SK-N-MC (cell line): Measurements from ENCODE around the gene PYCR2.
"Not testable (repeated sequence)": the region's sequence is repeated elsewhere in the genome, so short reads cannot be mapped to it uniquely, and the experiment has no call there.

Experiments
- DNase-seq: peaks from one replicate; pipeline ENCODE4 v3.0.0-alpha.2; 2011; ENCODE audit warnings: low read depth, low spot score
- H3K27ac ChIP-seq: fragments of 200-600 bp; sonication (generic); 2 replicates; pipeline ENCODE4 v1.5.1; 2016; ENCODE audit warnings: mixed run types
- H3K36me3 ChIP-seq: fragments of 200-600 bp; sonication (generic); 2 replicates; pipeline ENCODE4 v1.6.1; 2017; ENCODE audit warnings: antibody characterized with exemption, low read length, mixed read lengths; ENCODE audit not compliant: insufficient read depth
- H3K4me3 ChIP-seq: fragments of 200-600 bp; sonication (generic); 2 replicates; pipeline ENCODE4 v1.5.1; 2016
- H3K9ac ChIP-seq: fragments of 200-600 bp; sonication (generic); 2 replicates; pipeline ENCODE4 v1.8.0; 2017; ENCODE audit warnings: mixed run types, mixed read lengths; ENCODE audit not compliant: insufficient read length
- H3K9me3 ChIP-seq: fragments of 200-600 bp; sonication (generic); 2 replicates; pipeline ENCODE4 v1.6.1; 2017; ENCODE audit warnings: low read depth, mild to moderate bottlenecking, antibody characterized with exemption, low read length, moderate library complexity, mixed read lengths
- EZH2 ChIP-seq: fragments of 200-600 bp; sonication (generic); IDR thresholded peaks from one replicate; pipeline ENCODE4 v1.6.1; 2017; ENCODE audit warnings: antibody characterized with exemption
- FOXP2 ChIP-seq: optimal IDR thresholded peaks from 2 replicates; pipeline ENCODE3; 2011; ENCODE audit warnings: mild to moderate bottlenecking, moderate library complexity; ENCODE audit not compliant: insufficient read depth; ENCODE audit errors: extremely low read length, control extremely low read depth
- POLR2AphosphoS5 ChIP-seq: IDR thresholded peaks from 2 replicates; pipeline ENCODE4 v1.6.1; 2012; ENCODE audit warnings: mild to moderate bottlenecking, low read depth, low read length, borderline replicate concordance

Gene PYCR2

DNA sequence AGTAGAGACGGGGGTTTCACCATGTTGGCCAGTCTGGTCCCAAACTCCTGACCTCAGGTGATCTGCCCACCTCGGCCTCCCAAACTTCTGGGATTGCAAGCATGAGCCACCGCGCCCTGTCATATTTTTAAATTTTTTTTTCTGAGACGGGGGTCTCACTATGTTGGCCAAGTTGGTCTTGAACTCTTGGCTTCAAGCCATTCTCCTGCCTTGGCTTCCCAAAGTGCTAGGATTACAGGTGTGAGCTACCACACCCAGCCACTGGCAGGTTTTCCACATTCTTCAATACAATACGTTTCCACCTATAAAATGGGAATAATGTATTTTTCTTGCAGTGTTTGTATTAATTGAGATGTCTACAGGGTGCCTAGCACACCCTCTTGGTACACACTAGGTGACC, 31.7 kb downstream of the PYCR2 start:
- H3K4me3 ChIP-seq = no peak overlapping the region
- DNase-seq = no peak
- TF ChIP-seq EZH2 (no peak), POLR2AphosphoS5 (no peak), FOXP2 (no peak)
- H3K9me3 ChIP-seq = no peaks in the 10 kb centered on the region
- no peak overlapping the region for H3K9ac ChIP-seq
- no peaks in the 10 kb centered on the region for H3K36me3 ChIP-seq
- H3K27ac ChIP-seq = no peak overlapping the region

- Histone ChIP-seq H3K4me3 (no peak overlapping the region), H3K36me3 (no peaks in the 10 kb centered on the region), H3K9ac (no peak overlapping the region), H3K27ac (no peak overlapping the region), H3K9me3 (no peaks in the 10 kb centered on the region)
- TF ChIP-seq POLR2AphosphoS5 = no peak
- TF ChIP-seq FOXP2 = no peak
- no peak for TF ChIP-seq EZH2
- no peak for DNase-seq
These were observed 32.6 kb downstream of the PYCR2 start for GRCh38 chr1:225891229-225891972.

DNA sequence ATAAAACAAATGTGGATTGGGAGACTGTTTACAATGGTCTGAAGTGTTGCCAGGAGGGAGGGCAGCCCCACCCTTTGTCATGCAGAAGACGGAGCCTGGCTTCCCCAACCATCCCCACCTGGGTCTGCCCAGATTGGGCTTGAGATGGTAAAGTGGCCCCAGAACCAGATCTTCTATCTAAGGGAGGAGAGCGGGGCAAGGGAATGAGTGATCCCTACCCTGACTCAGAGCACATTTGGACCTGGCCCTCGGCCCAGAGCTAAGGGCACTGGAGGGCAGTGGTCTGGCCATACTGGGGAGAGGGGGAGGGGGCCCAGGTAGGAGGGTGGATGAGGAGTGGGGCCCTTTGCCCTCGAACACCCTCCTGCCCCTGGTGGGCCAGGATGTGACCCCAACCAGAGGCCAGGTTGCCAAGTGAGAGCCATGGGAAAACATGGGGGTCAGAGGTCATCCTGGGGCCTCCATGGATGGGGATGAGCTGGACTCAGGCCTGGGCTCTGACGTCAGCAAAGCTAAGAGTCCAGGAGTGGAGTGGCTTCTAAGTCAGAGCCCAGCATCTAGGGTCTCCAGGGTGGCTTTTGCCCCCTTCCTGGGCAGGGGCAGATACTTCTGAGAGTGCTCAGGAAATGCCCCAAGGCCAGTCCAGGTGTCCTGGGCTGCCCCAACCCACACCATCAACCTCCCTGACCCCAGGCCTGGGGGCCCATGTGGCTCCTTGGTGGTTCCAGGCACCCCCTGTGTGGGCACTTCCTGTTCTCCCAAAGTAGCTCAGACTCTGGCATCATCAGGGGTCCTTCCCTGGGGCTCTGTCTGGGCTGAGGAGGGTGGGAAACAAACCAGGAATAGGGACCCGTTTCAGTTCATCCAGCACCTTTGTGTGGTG, 33.5 kb downstream of the PYCR2 start:
- DNase-seq = no peak
- Histone ChIP-seq H3K36me3 (no peaks in the 10 kb centered on the region), H3K4me3 (no peak overlapping the region), H3K9ac (no peak overlapping the region), H3K9me3 (no peaks in the 10 kb centered on the region), H3K27ac (no peak overlapping the region)
- TF ChIP-seq EZH2 = no peak
- TF ChIP-seq POLR2AphosphoS5 = no peak
- TF ChIP-seq FOXP2 = no peak

GRCh38 chr1:225889743-225890142, 34.3 kb downstream of the PYCR2 start:
- DNase-seq = no peak
- Histone ChIP-seq H3K4me3 (no peak overlapping the region), H3K9ac (no peak overlapping the region)

DNA sequence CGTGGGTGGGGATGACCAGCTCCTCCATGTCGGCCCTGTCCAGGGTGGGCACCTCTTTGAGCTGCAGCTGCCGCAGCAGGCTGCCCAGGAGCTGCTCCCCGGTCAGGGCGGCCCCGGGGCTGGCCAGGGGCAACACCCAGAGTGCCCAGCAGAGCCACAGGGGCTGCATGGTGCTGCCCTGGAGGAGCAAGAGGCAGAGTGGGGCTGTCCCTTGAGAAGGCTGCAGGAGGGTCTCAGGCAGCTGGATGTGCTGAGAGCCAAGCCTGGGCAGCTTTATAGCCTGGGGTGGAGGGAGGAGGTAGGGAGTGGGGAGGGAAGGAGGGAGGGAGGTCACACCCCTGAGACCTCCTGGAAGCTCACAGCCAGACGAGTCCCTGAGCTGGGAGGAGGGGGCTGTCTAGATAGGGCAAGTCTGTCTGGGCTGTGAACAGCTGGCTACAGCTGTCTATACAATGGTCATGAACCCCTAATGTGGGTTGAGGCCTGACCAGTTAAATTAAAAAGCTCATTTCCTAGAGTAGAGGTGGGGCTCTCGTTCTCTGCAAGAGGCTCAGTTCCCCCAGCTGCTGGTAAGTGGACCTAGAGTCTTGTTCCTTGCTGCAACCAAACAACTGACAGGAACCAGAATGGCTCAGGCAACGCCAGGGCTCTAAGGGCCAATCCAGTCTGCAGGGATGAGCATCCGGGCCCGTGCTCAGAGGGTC, 35.0 kb downstream of the PYCR2 start, which contains the start of gene LEFTY1:
Gene LEFTY1, minus strand, starts transcription at position 249 of the 704 bp plus-strand sequence. Its CDS starts 80 bp downstream, at position 169.
- TF ChIP-seq POLR2AphosphoS5 (no peak), FOXP2 (no peak), EZH2 (no peak)
- H3K27ac ChIP-seq = no peak within 1 kb of the TSS
- H3K36me3 ChIP-seq = no peaks in the 10 kb centered on the region
- H3K9ac ChIP-seq = no peak within 1 kb of the TSS
- H3K4me3 ChIP-seq = no peak within 1 kb of the TSS
- DNase-seq = no peak
- no peaks in the 10 kb centered on the region for H3K9me3 ChIP-seq

More at GRCh38 chr1:225889743-225890142, 34.3 kb downstream of the PYCR2 start:
- Histone ChIP-seq H3K27ac (no peak overlapping the region), H3K36me3 (no peaks in the 10 kb centered on the region), H3K9me3 (no peaks in the 10 kb centered on the region)
- TF ChIP-seq POLR2AphosphoS5 (no peak), EZH2 (no peak), FOXP2 (no peak)

GRCh38 chr1:225888289-225888897, 35.7 kb downstream of the PYCR2 start:
- Histone ChIP-seq H3K36me3 (no peaks in the 10 kb centered on the region), H3K9me3 (no peaks in the 10 kb centered on the region), H3K27ac (no peak overlapping the region), H3K4me3 (no peak overlapping the region), H3K9ac (no peak overlapping the region)
- no peak for DNase-seq
- no peak for TF ChIP-seq POLR2AphosphoS5
- no peak for TF ChIP-seq FOXP2
- no peak for TF ChIP-seq EZH2

DNA sequence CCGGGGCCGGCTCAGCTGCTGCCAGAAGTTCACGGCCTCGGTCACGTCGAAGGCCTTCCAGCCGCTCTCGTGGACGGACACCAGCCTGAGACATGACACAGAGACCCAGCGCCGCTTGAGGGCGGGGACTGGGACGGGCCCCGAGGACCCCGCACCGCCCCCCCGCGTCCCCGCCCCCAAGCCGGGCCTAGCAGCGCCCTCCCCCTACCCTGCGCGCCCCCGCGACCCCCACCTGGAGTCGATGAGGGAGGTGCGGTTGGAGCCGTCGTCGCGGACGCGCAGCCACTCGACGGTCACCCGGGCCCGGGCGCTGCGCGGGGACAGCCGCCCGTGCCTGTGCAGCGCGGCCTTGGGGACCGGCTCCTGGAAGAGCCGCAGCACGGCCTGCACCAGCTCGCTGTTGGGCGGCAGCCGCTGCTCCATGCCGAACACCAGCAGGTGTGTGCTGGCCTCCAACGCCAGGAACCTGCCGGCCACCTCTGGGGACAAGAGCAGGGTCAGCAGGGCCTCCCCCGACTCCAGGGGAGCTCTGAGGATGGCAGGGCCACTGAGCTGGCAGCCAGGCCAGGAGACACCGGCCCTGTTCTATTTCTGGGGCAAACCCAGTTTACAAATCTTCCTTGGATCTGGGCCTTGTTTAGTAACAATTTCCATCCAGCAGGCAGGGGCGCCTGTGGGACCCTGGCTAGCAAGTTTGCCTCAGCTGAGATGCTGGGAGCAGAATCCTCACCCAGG, 36.3 kb downstream of the PYCR2 start:
- not testable (repeated sequence) for H3K36me3 ChIP-seq, H3K9ac ChIP-seq, H3K27ac ChIP-seq, H3K9me3 ChIP-seq, H3K4me3 ChIP-seq, DNase-seq
